GM04504 (cell line): ENCODE results near the gene ATP6V1G2.
A peak's percentile ranks its signal among the peaks of the same experiment; 100 is the strongest.
"Not testable (repeated sequence)": the region's sequence is repeated elsewhere in the genome, so short reads cannot be mapped to it uniquely, and the experiment has no call there.

Experiments used
- DNase-seq: peaks from one replicate; pipeline ENCODE4 v3.0.0-alpha.2; 2012; ENCODE audit warnings: low read depth

Gene ATP6V1G2

GRCh38 chr6:31546339-31546957, at the start of gene ATP6V1G2:
Gene ATP6V1G2, minus strand, starts transcription at chr6:31546608. Its CDS starts 49 bp downstream, at chr6:31546559.
- peak; percentile 84 for DNase-seq

DNA sequence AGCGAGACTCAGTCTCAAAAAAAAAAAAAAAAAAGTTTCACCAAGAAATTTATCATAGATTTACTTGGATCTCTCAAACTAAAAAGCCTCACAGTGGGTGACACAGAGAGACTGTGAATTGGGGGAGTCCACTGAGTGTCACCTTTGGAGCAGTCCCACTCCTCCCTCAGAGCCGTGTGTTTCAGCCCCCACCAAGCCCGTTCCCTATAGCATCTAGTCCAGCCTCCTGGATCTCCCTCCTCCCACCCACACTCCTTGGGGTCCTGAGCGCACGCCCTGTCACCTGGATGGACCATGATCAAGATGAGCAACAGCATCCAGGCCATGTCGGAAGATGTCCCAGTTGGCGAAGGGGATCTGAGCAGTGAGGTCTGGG, 46.0 kb upstream of the ATP6V1G2 start:
- DNase-seq: no peak

GRCh38 chr6:31590691-31591090, 44.3 kb upstream of the ATP6V1G2 start:
- not testable (repeated sequence) for DNase-seq

DNA sequence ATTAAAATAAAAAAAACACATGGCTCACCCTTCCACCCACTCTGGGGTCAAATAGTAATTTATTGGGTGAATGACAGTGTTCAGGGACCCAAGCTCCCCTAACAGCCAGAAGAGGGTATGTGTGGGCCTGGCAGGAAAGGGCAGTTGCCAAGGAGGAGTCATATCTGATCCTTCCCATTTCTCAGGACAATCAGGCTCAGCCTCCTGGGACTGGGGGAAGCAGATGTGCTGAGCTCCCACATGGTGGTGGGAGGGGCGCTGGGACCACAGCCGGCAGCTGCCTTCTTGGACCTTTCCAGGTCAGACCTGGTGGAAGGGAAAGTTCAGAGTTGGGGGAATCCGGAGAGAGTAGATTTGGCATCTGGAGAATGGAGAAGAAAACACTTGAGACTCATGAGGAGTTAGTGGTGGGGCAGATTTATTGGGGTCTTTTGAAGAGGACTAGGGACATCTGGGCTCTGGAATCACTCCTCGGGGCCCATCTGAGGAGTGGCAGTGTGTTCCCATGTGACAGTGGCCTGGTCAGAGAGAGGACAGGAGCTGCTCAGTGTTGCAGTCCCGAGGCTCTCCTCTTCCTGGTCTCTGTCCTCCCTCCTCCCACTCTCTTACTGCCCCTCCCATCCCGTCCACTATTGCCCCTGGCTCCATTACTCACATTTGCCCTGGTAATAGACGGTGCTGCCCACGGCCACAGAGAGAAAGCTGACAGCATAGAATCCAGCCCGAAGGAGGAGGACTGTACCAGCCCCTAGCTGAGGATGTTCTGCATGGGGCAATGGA, 42.7 kb upstream of the ATP6V1G2 start:
- no peak for DNase-seq

DNA sequence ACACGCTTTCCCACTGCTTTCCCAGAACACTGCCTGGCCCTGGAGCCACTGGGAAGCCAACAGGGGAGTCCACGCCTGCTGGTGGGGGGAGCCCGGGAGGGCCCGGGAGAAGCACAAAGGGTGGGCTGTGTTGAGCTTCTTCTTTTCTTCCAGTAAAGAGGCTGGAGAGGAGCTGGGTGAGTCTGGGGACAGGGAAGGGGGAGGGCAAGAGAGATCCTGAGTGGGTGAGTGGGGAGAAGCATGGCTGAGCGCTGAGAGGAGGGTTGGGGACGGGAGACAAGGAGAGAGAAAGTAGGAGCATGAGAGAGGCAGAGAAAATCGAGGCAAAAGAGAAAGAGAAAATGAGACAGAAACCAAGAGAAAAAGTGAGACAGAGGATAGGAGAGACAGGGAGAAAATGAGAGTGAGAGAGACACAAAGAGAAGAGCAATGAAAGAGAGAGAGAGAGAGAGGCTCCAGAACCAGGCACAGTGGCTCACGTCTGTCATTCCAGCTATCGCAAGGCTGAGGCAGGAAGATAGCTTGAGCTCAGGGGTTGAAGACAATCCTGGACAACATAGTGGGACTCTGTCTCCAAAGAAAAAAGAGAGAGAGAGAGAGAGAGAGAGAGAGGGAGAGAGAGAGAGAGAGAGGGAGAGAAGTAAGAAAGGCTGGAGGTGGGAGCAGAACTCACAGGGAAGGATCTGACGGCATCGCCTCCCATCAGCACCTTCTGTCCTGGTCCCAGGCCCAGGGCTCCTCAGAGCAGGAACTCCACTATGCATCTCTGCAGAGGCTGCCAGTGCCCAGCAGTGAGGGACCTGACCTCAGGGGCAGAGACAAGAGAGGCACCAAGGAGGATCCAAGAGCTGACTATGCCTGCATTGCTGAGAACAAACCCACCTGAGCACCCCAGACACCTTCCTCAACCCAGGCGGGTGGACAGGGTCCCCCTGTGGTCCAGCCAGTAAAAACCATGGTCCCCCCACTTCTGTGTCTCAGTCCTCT, 41.7 kb upstream of the ATP6V1G2 start:
- no peak for DNase-seq

- no peak for DNase-seq
Observed at GRCh38 chr6:31586599-31587281, 40.3 kb upstream of the ATP6V1G2 start.

- no peak for DNase-seq
Observed at GRCh38 chr6:31586008-31586407, 39.6 kb upstream of the ATP6V1G2 start, which contains the start of gene LST1. Gene LST1, plus strand, starts transcription at chr6:31586277. Its CDS starts 1,023 bp downstream, at chr6:31587300.

GRCh38 chr6:31585491-31585890, 39.1 kb upstream of the ATP6V1G2 start:
- no peak for DNase-seq

- DNase-seq: no peak
Observed at GRCh38 chr6:31582230-31582643, 35.8 kb upstream of the ATP6V1G2 start, which contains the start of gene LTB. Gene LTB, minus strand, starts transcription at chr6:31582424. Its CDS starts 7 bp downstream, at chr6:31582417.

DNA sequence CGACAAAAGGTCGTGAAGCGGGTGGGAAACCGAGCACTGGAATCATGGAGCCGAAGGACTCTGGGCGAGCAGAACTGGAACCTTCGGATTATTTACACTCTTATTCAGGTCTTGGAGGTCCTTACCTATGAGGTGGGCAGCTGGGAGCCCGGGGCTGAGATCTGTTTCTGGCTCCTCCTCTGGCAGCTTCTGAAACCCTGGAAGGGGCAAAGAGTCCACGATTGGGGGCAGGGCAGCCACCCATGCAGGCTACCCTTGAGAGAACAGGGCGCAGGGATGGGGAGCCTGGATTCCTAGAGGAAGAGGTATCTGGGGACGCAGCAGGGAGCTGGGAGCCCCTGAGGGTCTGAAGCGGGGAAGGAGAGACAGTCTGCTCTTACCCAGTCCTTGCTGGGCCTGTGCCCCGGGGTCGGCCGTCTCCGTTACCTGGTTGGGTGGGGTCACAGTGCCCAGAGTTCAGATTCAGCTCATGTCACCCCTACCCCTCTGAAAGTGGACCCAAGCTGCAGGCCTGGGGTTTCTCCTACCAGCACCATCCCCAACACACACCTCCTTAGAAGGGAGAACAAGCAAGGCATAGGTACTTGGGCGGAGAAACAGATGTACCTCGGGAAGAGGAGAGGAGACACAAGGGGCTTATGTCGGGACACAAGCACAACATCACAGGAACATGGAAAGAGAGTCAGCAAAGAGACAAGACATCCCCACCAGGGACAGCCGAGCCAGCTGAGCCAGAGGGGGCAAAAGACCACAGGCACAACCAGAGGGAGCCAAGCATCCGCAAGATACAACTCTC, 35.2 kb upstream of the ATP6V1G2 start:
- DNase-seq: no peak

- DNase-seq: peak; percentile 52
Observed at GRCh38 chr6:31580807-31581433, 34.5 kb upstream of the ATP6V1G2 start.

GRCh38 chr6:31580438-31580740, 34.0 kb upstream of the ATP6V1G2 start:
- DNase-seq: no peak

GRCh38 chr6:31579546-31580437, 33.4 kb upstream of the ATP6V1G2 start:
- no peak for DNase-seq

DNA sequence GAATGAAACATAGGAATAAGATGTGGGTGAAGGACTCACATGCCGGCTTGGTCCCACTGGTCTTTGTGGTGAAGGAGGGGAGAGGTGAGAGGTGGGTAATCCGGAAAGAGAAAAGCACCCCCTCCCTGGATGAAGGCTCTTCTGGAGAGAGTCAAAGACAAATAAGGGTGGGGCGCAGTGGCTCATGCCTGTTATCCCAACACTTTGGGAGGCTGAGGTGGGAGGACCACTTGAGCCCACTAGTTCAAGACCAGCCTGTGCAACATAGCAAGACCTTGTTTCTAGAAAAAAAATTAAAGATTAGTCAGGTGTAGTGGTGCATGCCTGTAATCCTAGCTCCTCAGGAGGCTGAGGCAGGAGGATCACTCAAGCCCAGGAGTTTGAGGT, 32.7 kb upstream of the ATP6V1G2 start:
- DNase-seq: no peak

GRCh38 chr6:31578184-31579118, 32.0 kb upstream of the ATP6V1G2 start:
- no peak for DNase-seq

GRCh38 chr6:31577579-31577966, 31.2 kb upstream of the ATP6V1G2 start:
- no peak for DNase-seq

DNA sequence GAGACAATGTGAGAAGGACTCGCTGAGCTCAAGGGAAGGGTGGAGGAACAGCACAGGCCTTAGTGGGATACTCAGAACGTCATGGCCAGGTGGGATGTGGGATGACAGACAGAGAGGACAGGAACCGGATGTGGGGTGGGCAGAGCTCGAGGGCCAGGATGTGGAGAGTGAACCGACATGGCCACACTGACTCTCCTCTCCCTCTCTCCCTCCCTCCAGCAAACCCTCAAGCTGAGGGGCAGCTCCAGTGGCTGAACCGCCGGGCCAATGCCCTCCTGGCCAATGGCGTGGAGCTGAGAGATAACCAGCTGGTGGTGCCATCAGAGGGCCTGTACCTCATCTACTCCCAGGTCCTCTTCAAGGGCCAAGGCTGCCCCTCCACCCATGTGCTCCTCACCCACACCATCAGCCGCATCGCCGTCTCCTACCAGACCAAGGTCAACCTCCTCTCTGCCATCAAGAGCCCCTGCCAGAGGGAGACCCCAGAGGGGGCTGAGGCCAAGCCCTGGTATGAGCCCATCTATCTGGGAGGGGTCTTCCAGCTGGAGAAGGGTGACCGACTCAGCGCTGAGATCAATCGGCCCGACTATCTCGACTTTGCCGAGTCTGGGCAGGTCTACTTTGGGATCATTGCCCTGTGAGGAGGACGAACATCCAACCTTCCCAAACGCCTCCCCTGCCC, 30.6 kb upstream of the ATP6V1G2 start:
- no peak for DNase-seq
